ENCODE measurements around the gene ZNF516. TPM values are rescaled to one million over a fixed set of nuclear protein-coding genes. Genes with fewer than 3 reads are reported as not detected.
A peak's percentile ranks its signal among the peaks of the same experiment; 100 is the strongest.

Gene ZNF516
- total RNA-seq, 1 experiment from 2014 or later = 28.3 TPM

DNA sequence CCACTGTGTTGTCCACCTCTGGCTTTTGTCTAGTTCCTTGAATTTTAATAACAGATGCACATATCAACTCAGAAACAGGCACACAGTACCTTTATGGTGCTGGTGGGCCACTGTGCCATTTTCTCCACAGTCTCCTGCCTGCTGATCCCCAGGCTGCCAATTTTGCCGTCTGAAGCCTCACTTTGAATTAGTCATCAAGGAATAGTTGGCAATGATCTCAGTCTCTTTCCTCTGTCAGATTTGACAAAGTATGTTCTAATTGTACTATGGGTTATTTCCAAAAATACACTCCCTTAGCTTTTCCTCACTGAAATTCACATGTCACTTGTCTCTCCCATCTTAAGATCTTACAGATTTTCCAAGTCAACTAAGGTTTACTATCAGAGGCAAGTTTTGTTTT is 140.7 kb downstream of the ZNF516 start:
- TF ChIP-seq, protein P1, sequence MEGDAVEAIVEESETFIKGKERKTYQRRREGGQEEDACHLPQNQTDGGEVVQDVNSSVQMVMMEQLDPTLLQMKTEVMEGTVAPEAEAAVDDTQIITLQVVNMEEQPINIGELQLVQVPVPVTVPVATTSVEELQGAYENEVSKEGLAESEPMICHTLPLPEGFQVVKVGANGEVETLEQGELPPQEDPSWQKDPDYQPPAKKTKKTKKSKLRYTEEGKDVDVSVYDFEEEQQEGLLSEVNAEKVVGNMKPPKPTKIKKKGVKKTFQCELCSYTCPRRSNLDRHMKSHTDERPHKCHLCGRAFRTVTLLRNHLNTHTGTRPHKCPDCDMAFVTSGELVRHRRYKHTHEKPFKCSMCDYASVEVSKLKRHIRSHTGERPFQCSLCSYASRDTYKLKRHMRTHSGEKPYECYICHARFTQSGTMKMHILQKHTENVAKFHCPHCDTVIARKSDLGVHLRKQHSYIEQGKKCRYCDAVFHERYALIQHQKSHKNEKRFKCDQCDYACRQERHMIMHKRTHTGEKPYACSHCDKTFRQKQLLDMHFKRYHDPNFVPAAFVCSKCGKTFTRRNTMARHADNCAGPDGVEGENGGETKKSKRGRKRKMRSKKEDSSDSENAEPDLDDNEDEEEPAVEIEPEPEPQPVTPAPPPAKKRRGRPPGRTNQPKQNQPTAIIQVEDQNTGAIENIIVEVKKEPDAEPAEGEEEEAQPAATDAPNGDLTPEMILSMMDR (IDR thresholded peaks at IDR 0.05; ENCODE audit: unreplicated experiment) = no peak
- H3K36me3 Mint-ChIP-seq (ENCODE audit: insufficient read depth, unreplicated experiment) = peaks cover 12% of the 10 kb centered on the region
- H3K27me3 Mint-ChIP-seq (ENCODE audit: insufficient read depth, unreplicated experiment) = no peaks in the 10 kb centered on the region
- ChIA-PET POLR2A (interaction anchor here (0.6 to 1.3 kb wide), 3 partner anchors 18 to 1144 kb away, joined by 3 to 4 read pairs (median 3); partner anchors contain the start of gene TSHZ1), CTCF (no interaction called here)
- H3K9me3 Mint-ChIP-seq (ENCODE audit: unreplicated experiment) = no peaks in the 10 kb centered on the region
- BruUV-seq (replicated peaks) = no TSS peak
- peak; percentile 74 for DNase-seq (ENCODE audit: unreplicated experiment)
- no peak overlapping the region for H3K4me3 Mint-ChIP-seq (ENCODE audit: unreplicated experiment)
- intact Hi-C loops (cut with micrococcal nuclease) = loop anchor here (5.0 kb wide), 1 partner anchor 1142 kb away; the partner anchor contains the start of gene TSHZ1
- peaks cover 23% of the 10 kb centered on the region for H3K4me1 Mint-ChIP-seq (ENCODE audit: insufficient read depth, unreplicated experiment)
- H3K27ac Mint-ChIP-seq (ENCODE audit: low read depth, unreplicated experiment) = peak overlapping the region; percentile 25

DNA sequence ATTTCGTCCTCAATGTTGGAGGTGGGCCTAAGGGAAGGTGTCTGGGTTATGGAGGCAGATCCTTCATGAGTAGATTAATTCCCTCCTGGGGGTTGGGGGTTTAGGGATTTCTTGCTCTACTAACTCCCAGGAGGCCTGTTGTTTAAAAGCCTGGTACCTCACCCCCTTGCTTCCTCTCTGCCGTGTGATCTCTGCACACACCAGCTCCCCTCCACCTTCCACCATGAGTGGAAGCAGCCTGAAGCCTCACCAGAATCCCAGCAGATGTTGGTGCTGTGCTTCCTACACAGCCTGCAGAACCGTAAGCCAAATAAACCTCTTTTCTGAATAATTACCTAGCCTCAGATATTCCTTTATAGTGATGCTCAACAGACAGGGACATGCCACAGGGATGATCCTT is 141.5 kb downstream of the ZNF516 start:
- no peak overlapping the region for H3K27ac Mint-ChIP-seq (ENCODE audit: low read depth, unreplicated experiment)
- no peak for DNase-seq (ENCODE audit: unreplicated experiment)
- TF ChIP-seq, protein P1 (IDR thresholded peaks at IDR 0.05; ENCODE audit: unreplicated experiment) = no peak
- intact Hi-C loops (cut with micrococcal nuclease) = loop anchor here (5.0 kb wide), 1 partner anchor 1141 kb away; the partner anchor contains the start of gene TSHZ1
- ChIA-PET CTCF (no interaction called here), POLR2A (interaction anchor here (0.6 to 1.0 kb wide), 2 partner anchors 1143 to 1647 kb away, joined by 3 to 4 read pairs; partner anchors contain the start of gene TSHZ1)
- peaks cover 27% of the 10 kb centered on the region for H3K4me1 Mint-ChIP-seq (ENCODE audit: insufficient read depth, unreplicated experiment)
- H3K36me3 Mint-ChIP-seq (ENCODE audit: insufficient read depth, unreplicated experiment) = peaks cover 9% of the 10 kb centered on the region
- no peaks in the 10 kb centered on the region for H3K27me3 Mint-ChIP-seq (ENCODE audit: insufficient read depth, unreplicated experiment)
- BruUV-seq (replicated peaks) = no TSS peak
- H3K4me3 Mint-ChIP-seq (ENCODE audit: unreplicated experiment) = no peak overlapping the region
- no peaks in the 10 kb centered on the region for H3K9me3 Mint-ChIP-seq (ENCODE audit: unreplicated experiment)

DNA sequence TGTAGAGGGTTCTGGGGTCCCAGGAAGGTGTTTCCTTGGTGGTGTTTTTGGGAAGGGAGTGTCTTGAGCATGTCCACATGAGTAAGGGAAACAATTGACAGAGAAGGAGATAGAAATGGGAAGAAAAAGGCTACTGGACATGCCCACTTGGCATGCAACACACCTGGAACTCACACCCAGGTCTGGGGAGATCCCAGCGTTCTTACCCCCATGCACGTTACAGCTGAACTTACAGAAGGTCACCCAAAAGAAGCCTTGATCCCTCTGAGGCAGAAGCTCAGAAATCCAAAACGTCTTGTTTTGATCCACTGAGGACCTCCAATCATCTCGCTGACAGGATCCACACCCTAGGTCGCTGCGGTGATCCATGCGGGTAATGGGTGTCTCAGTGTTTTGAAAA is 142.0 kb downstream of the ZNF516 start:
- H3K4me3 Mint-ChIP-seq (ENCODE audit: unreplicated experiment) = no peak overlapping the region
- intact Hi-C loops (cut with micrococcal nuclease) = loop anchor here (5.0 kb wide), 1 partner anchor 1141 kb away; the partner anchor contains the start of gene TSHZ1

DNA sequence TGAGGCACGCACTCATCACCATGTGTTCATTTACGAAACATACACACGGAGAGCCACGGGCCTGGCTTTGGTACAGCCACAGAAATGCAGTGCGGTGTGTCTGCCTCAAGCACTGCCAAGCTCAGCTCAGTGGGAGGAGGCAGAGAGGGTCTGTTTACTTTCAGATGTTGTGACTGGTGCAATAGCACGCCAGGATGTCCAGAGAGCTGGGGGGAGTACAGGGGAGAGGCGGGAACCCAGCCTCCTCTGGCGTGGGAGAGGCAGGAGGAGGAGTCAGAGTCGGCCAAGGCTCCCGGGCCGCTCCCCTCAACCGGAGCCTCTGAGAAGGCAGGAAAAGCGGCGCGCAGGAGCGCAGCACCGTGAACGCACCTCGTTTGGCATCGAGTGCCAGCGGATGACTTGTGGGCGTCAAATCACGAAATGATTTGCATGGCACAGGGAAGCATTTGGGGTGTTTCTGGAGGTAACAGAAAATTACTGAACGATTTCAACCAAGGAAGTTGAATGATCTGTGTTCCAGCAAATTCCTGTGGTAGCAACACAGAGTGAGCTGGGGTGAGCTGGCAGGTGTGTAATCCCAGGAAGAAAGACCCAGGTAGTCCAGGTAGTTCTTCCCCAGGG is 143.0 kb downstream of the ZNF516 start:
- no peaks in the 10 kb centered on the region for H3K9me3 Mint-ChIP-seq (ENCODE audit: unreplicated experiment)
- intact Hi-C loops (cut with micrococcal nuclease) = loop anchor here (5.0 kb wide), 1 partner anchor 1140 kb away; the partner anchor contains the start of gene TSHZ1
- H3K36me3 Mint-ChIP-seq (ENCODE audit: insufficient read depth, unreplicated experiment) = peaks cover 7% of the 10 kb centered on the region
- CTCF ChIA-PET = interaction anchor here (0.5 to 1.1 kb wide), 5 partner anchors 117 to 1693 kb away, joined by 3 to 6 read pairs (median 3); no protein-coding TSS in a partner anchor
- POLR2A ChIA-PET = no interaction called here
- H3K4me3 Mint-ChIP-seq (ENCODE audit: unreplicated experiment) = peak overlapping the region; percentile 66
- TF ChIP-seq, protein P1 (IDR thresholded peaks at IDR 0.05; ENCODE audit: unreplicated experiment) = no peak
- H3K27me3 Mint-ChIP-seq (ENCODE audit: insufficient read depth, unreplicated experiment) = no peaks in the 10 kb centered on the region
- BruUV-seq (replicated peaks) = no TSS peak
- no peak overlapping the region for H3K27ac Mint-ChIP-seq (ENCODE audit: low read depth, unreplicated experiment)
- peak; percentile 93 for DNase-seq (ENCODE audit: unreplicated experiment)
- H3K4me1 Mint-ChIP-seq (ENCODE audit: insufficient read depth, unreplicated experiment) = peaks cover 27% of the 10 kb centered on the region

More for the DNA sequence above, 142.0 kb downstream of the ZNF516 start:
- Mint-ChIP-seq H3K9me3 (ENCODE audit: unreplicated experiment) (no peaks in the 10 kb centered on the region), H3K27ac (ENCODE audit: low read depth, unreplicated experiment) (no peak overlapping the region), H3K27me3 (ENCODE audit: insufficient read depth, unreplicated experiment) (no peaks in the 10 kb centered on the region), H3K36me3 (ENCODE audit: insufficient read depth, unreplicated experiment) (peaks cover 7% of the 10 kb centered on the region), H3K4me1 (ENCODE audit: insufficient read depth, unreplicated experiment) (peaks cover 27% of the 10 kb centered on the region)
- CTCF ChIA-PET = interaction anchor here (0.6 to 1.1 kb wide), 4 partner anchors 118 to 1694 kb away, joined by 3 read pairs; no protein-coding TSS in a partner anchor
- no TSS peak for BruUV-seq (replicated peaks)
- POLR2A ChIA-PET = interaction anchor here (0.6 to 0.7 kb wide), 2 partner anchors 17 to 1646 kb away, joined by 3 to 4 read pairs; no protein-coding TSS in a partner anchor
- TF ChIP-seq, protein P1 (IDR thresholded peaks at IDR 0.05; ENCODE audit: unreplicated experiment) = no peak
- DNase-seq (ENCODE audit: unreplicated experiment) = no peak
